Measurements from ENCODE around the gene MLH3. TPM values are rescaled to one million over a fixed set of nuclear protein-coding genes. Genes with fewer than 3 reads are reported as not detected.

MLH3 gene
- total and polyA plus RNA-seq, 10 of the 15 experiments (the other 5 are each of a cell fraction or from before 2014, with no cell fraction given), result 12.6 to 31.2 (median 19.6) TPM

GRCh38 chr14:75051556-75051899 is 261 bp upstream of the MLH3 start (continued):
- TF ChIP-seq PRDM15 (CRISPR knock-in tag; IDR thresholded peaks at IDR 0.05), result no peak
- TF ChIP-seq MLLT1 (IDR thresholded peaks at IDR 0.05), result peak; percentile 49; the same call in 1 of the 2 replicates
- TF ChIP-seq PAX5 (IDR thresholded peaks at IDR 0.05; ENCODE audit: borderline replicate concordance, low read depth, low read length), result no peak
- no peak for TF ChIP-seq TCF7 (IDR thresholded peaks at IDR 0.05; ENCODE audit: borderline replicate concordance)
- TF ChIP-seq ZNF207 (IDR thresholded peaks at IDR 0.05; ENCODE audit: borderline replicate concordance), result no peak

- SMC1A ChIA-PET (ENCODE audit: uncharacterized antibody, unreplicated experiment), result interaction anchor here (0.6 to 2.3 kb wide), 5 partner anchors 14 to 189 kb away, joined by 3 to 14 read pairs (median 3); partner anchors contain the start of gene ACYP1
- Histone ChIP-seq H3K4me1 (ENCODE audit: control insufficient read depth, insufficient read depth, low read length) (no peaks in the 10 kb centered on the region), H3K4me2 (ENCODE audit: control insufficient read depth, insufficient read depth) (no peak overlapping the region; the same call in 1 of the 2 replicates), H3K9me3 (replicated peaks; ENCODE audit: control insufficient read depth, insufficient read depth, low read length) (no peaks in the 10 kb centered on the region; the same call in 2 of the 3 replicates), H3K27me3 (replicated peaks in 1 of 2; ENCODE audit: control insufficient read depth in 2 of 2, insufficient read depth in 2 of 2, low read length in 1 of 2) (no peaks in the 10 kb centered on the region), H3K79me2 (ENCODE audit: control insufficient read depth, insufficient read depth, low read length) (peaks cover 16% of the 10 kb centered on the region), H4K20me1 (ENCODE audit: control insufficient read depth, insufficient read depth) (no peaks in the 10 kb centered on the region), H3K9ac (ENCODE audit: control insufficient read depth, insufficient read depth, low read length) (no peak overlapping the region), H2AFZ (ENCODE audit: control insufficient read depth, low read depth, low read length) (no peak overlapping the region), H3K27ac (ENCODE audit: control insufficient read depth, insufficient read depth) (no peak overlapping the region), H3K4me3 (no peak overlapping the region), H3K36me3 (ENCODE audit: control insufficient read depth in 2 of 2, insufficient read depth in 2 of 2, low read length in 1 of 2) (no peaks in the 10 kb centered on the region)
- RAD21 ChIA-PET (ENCODE audit: unreplicated experiment), result interaction anchor here (3.3 kb wide), 1 partner anchor 14 kb away, joined by 13 read pairs; the partner anchor contains the start of gene ACYP1
- POLR2A ChIA-PET, result interaction anchor here (0.9 to 2.4 kb wide), 3 partner anchors 13 to 108 kb away, joined by 3 to 19 read pairs (median 4); partner anchors contain the start of gene ACYP1
- in situ Hi-C loops (cut with MboI) (no loop called here), intact Hi-C loops (cut with micrococcal nuclease; ENCODE audit: unreplicated experiment) (no loop called here)
- WGBS (ENCODE audit: insufficient coverage, insufficient replicate concordance, low lambda C conversion rate, missing lambda C conversion rate), result 100% methylated on average over 3 of the region's 3 CpGs
- CTCF ChIA-PET, result interaction anchor here (1.1 to 2.4 kb wide), 6 partner anchors 9 to 102 kb away, joined by 3 to 12 read pairs (median 6); partner anchors contain the start of gene ACYP1
- ATAC-seq (no peak), FAIRE-seq (no peak), DNase-seq (ENCODE audit: low read depth, low spot score) (no peak)
- BruUV-seq (replicated peaks), result no TSS peak
- TF ChIP-seq EZH2 (IDR thresholded peaks at IDR 0.05; ENCODE audit: borderline replicate concordance, control insufficient read depth, low read depth, low read length), result no peak
- TF ChIP-seq CEBPZ (IDR thresholded peaks at IDR 0.05; ENCODE audit: low read depth, low read length), result no peak
- TF ChIP-seq SIN3A (IDR thresholded peaks at IDR 0.05; ENCODE audit: low read depth, low read length), result no peak
- TF ChIP-seq ZSCAN29 (IDR thresholded peaks at IDR 0.05), result no peak
- TF ChIP-seq PAX8 (IDR thresholded peaks at IDR 0.05), result no peak
- no peak for TF ChIP-seq ZNF24 (IDR thresholded peaks at IDR 0.05)
- TF ChIP-seq ETV6 (conservative IDR thresholded peaks at IDR 0.05 in 1 of 2, IDR thresholded peaks at IDR 0.05 in 1 of 2; ENCODE audit: borderline replicate concordance in 1 of 2, low read depth in 1 of 2), result no peak
- TF ChIP-seq BRCA1 (IDR thresholded peaks at IDR 0.05; ENCODE audit: low read depth, low read length), result no peak
- TF ChIP-seq SREBF1 (IDR thresholded peaks at IDR 0.05; ENCODE audit: low read length), result no peak
- TF ChIP-seq KAT2A (conservative IDR thresholded peaks at IDR 0.05; ENCODE audit: control insufficient read depth, low read depth, low read length), result no peak
Measured at GRCh38 chr14:75049731-75050201, 1.5 kb downstream of the MLH3 start.
